ENCODE results near the gene AGRN. TPM values are rescaled to one million over a fixed set of nuclear protein-coding genes. Genes with fewer than 3 reads are reported as not detected.

AGRN gene
- total RNA-seq, 1 experiment from 2014 or later = 175 TPM

- Histone ChIP-seq H3K56ac (ENCODE audit: insufficient read length, low read depth, low read length) (no peak overlapping the region), H3K79me2 (ENCODE audit: insufficient read depth, low read length) (no peaks in the 10 kb centered on the region), H2BK5ac (ENCODE audit: insufficient read length, low read length) (no peak overlapping the region), H2AK5ac (ENCODE audit: insufficient read length, low read length) (no peak overlapping the region), H3K4me1 (ENCODE audit: insufficient read depth, low read length) (no peaks in the 10 kb centered on the region), H3T11ph (ENCODE audit: low read length) (no peak overlapping the region), H3K18ac (ENCODE audit: insufficient read length, low read depth, low read length) (no peak overlapping the region), H3K4me2 (ENCODE audit: insufficient read depth, insufficient read length, low read length) (peak overlapping the region; percentile 60), H3K9ac (ENCODE audit: extremely low read depth, insufficient read length, low read length) (no peak overlapping the region), H3K9me3 (ENCODE audit: control insufficient read depth, low read depth, low read length) (no peaks in the 10 kb centered on the region), H3K27me3 (ENCODE audit: insufficient read depth, low read length) (peaks cover 6% of the 10 kb centered on the region; the same call in 1 of the 2 replicates), H3K27ac (ENCODE audit: insufficient read length, low read depth, low read length) (no peak overlapping the region), H4K91ac (ENCODE audit: insufficient read length, low read depth, low read length) (no peak overlapping the region), H4K5ac (ENCODE audit: insufficient read length, low read depth, low read length) (no peak overlapping the region), H2BK20ac (ENCODE audit: low read depth, low read length, poor library complexity, severe bottlenecking) (no peak overlapping the region), H3K23me2 (ENCODE audit: insufficient read length, low read depth, low read length, poor library complexity, severe bottlenecking) (peaks cover 8% of the 10 kb centered on the region), H3K14ac (ENCODE audit: insufficient read depth, low read length) (no peak overlapping the region), H2BK12ac (ENCODE audit: insufficient read length, low read depth, low read length) (no peak overlapping the region), H3K79me1 (ENCODE audit: insufficient read depth, low read depth, low read length, poor library complexity, severe bottlenecking) (no peaks in the 10 kb centered on the region), H2BK120ac (ENCODE audit: low read depth, low read length, poor library complexity, severe bottlenecking) (no peak overlapping the region), H3K23ac (ENCODE audit: insufficient read length, low read depth, low read length) (no peak overlapping the region), H2BK15ac (ENCODE audit: low read depth, low read length) (no peak overlapping the region), H2AFZ (ENCODE audit: low read length) (no peak overlapping the region), H4K20me1 (ENCODE audit: control insufficient read depth, insufficient read depth, insufficient read length) (no peaks in the 10 kb centered on the region), H3K4ac (ENCODE audit: low read depth, low read length) (no peak overlapping the region), H4K8ac (replicated peaks; ENCODE audit: insufficient read length, low read depth, low read length) (no peak overlapping the region)
- H3K9me3 Mint-ChIP-seq = no peaks in the 10 kb centered on the region
- peaks cover 0 to 3% (median 3%) of the 10 kb centered on the region in 3 experiments; a peak in 3 of 7 replicates for H3K36me3 Mint-ChIP-seq (ENCODE audit: insufficient read depth in 1 of 3, low read depth in 3 of 3)
- H3K4me3 Mint-ChIP-seq = peak overlapping the region; percentile 45 to 75
- no peak for TF ChIP-seq CTCF (conservative IDR thresholded peaks at IDR 0.05)
- no CpG with 5 or more reads among the region's 38 CpGs for WGBS (ENCODE audit: extremely low coverage, insufficient read length, low lambda C conversion rate)
- no peak overlapping the region; a peak in 1 of 7 replicates for H3K27ac Mint-ChIP-seq
- no peak for DNase-seq
- H3K4me1 Mint-ChIP-seq = peaks cover 16 to 21% of the 10 kb centered on the region in 2 experiments
- peaks cover 74% of the 10 kb centered on the region for H3K27me3 Mint-ChIP-seq (ENCODE audit: low read depth)
Measured at GRCh38 chr1:1060281-1061000, 40.5 kb downstream of the AGRN start.

Measured in H9 (cell line).